T-helper 2 cell (primary cell): ENCODE data around the gene CFAP141.
A peak's percentile ranks its signal among the peaks of the same experiment; 100 is the strongest.

Source experiments
- DNase-seq, 5 experiments: peaks; one replicate each; pipeline versions ENCODE4 v3.0.0 to v3.0.0-alpha.2; 2012 to 2022

CFAP141 gene

DNA sequence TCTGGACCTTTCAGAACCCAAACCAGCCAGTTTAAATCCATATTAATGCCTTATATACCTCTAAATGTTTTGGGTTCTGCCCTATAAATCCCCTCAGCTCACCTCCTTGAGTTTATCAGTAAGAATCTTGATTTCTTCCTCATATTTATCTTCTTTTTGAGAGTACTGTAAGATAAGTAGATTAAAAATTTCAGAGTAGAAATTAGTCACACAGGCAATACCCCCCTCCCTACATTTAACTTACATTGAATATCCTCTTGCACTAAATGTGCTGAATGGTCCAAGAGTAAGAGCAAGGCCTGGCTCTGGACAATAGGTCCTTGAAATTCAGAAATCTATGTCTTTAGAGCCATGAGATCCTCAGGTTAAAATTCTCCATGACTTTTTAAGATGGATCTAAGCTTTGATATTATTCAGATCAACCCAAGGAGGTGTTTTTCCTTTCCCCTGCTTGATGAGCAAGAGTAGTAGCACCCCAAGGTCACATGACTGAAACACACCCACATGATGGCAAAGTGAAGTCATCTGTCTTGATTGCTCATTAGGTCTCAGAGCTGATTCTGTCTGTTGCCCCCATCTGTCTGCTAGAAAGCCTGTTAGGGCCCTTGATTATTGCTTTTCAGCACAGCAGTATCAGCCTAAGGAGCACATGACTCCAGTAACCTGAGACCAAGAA lies 35.4 kb downstream of the CFAP141 start:
- peak in 2 of 5 experiments; percentile 44 to 50 for DNase-seq

DNA sequence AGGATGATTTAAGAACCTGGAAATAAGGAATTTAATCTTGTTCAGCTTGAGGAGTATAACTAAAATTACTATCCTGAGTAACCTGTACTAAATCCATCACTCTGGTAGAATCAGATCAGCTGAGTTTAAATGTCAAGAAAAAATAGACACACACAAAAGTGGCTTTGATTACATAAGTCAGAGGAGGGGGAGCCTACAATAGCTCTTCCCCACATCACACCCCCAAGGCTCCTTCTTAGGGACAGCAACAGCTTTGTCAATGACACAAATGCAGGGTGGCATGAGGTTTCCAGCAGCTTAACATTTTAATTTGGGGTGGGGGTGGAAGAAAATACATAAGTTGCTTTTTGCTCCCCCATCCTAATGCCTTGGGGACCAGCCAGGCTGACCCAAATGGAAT lies 38.7 kb downstream of the CFAP141 start:
- no peak for DNase-seq

DNA sequence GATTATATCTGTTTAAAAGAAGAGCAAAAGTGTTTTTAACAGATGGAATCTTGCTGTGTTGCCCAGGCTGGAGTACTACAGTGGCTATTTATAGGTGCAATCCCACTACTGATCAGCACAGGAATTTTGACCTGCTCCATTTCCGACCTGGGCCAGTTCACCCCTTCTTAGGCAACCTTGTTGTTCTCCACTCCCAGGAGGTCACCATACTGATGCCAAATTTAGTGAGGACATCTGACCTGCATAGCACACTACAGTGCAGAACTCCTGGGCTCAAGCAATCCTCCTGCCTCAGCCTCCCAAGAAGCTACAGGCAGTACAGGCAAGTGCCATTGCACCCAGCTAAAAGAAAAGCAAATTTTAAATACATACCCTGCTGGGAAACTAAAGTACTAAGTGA lies 39.9 kb downstream of the CFAP141 start:
- no peak for DNase-seq

DNA sequence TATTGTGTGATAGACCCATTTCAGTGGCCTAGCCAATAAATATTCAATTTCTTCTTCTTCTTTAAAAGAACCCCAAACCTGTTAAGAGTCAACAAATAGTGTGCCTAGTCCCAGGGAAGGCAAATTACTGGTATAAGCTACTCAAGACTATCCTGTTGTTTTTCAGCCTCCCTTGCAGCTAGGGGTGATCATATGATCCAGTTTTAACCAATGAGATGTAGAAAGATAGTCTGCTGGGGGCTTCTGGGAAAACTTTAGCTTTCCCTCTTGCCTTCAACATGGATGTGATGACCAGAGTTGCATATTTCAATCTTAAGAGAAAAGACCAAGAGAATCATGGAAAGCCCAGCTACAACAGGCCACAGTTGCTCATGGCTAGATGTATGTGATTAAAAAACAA lies 46.6 kb downstream of the CFAP141 start:
- no peak for DNase-seq

DNA sequence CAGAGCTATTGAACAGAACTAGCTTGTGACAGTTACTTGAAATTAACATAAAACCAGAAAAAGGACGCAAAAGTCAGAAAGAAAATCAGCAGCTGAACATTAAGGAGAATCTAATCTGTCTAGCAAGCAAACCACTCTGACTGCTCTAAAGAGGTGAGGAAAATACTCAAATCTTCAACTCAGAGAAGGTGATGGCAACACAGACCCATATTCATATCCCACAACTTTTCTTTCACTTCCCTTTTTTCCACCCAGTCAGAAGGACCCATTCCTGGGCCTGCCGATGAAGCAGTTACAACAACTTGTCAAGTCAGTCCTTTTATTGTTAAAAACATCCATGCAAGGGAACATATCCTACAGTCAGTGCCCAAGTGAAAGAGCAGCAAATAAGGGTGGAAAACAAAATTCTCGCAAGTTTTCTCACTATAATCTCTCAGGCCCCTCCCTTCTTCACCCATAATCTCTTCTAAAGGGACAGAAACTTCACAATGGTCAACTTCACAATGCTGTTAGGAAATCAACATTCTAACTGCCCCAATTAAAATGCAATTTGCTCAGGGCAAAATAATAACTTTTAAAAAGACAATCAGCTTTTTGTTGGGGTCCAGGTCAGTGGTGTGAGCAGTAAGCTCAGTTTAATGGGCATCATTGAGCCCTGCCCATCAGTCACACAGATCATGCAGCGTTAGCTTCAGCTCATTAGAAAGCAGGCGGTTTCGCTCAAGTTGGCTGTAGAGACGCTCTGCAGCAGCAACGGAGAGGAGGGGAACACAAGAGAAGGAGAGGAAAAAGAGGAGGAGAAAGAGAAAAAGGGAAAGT lies 47.6 kb downstream of the CFAP141 start:
- no peak for DNase-seq

DNA sequence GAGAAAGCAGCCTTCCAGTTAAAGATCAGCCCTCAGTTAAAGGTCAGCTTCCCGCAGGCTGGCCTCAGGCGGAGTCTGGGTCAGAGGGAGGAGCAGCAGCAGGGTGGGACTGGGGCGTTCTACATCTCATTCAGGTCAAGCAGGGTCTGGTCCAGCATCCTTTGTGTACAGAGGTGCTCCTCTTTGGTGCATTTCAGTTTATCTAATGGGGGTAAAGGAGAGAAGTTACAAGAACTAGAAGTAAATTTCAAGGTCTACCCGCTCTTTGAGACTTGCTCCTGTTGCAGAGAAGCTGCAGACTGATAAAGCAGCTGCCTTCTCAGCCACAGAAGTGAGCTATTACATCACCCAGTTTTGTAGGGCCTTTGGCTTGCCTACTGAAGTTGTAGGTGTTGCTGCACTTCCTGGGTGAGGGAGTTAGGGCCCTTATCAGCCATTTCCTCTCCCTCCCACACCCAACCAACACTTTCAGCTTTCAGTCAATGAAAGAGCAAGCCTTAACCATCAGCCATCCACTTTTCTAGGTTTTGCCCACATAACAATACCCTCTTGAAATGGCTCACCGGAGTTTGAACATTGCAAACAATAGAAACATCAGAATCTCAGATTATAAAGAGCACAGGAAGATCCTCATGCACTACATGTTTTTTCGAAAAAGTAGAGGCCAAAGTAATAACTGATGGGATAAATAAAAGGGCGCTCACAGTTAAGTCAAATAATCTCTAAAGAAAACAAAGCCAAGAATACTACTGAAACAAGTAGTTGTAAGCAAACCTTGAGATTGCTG lies 48.4 kb downstream of the CFAP141 start:
- peak in 4 of 5 experiments; percentile 48 to 98 (median 68) for DNase-seq

DNA sequence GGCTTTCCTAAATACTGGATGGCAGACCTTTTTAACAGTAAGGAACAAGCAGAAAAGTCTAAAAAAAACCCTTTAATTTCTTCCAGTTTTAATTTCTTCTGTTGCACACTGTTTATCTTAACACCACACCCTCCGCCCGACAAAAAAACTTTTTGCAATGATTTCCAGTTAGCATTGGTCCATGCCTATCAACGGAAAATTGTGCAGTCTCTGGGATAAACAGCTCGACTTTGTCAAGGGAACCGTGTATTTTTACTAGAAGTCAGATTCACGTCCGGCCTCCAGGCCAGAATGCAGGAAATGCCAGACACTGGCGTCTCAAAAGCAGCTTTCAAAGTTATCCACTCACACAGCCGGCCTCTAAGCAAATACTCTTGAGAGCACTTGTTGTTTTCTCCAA lies 50.9 kb downstream of the CFAP141 start:
- DNase-seq = no peak

DNA sequence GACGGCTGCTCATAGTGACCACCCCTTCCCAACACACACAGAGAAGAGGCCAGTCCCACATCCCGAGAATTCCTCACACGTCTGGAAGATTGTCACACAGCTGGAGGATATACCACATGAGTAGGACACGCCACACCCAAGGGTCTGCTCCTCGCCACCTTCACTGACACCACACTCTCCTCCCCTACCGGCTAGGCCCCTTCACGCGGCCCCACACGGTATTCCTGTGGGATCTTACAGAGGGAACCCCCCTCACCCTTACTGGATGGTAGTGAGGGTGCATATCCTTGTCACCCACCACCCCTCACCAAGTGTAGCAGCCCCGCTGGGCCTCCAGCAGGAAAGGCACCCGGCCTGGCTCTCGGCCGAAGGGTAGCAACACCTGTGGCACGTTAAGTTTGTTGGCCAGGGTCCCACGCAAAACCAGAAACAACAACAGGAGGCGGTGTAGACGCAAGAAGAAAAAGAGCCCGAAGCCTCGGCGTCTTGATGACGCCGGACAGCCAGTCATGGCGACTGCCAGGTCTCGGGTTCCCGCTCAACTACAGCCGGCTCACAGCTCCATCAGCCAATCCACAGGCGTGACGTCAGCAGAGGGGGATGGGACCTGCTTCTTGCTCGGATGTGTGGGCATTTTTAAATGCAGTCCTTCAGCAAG lies 51.5 kb downstream of the CFAP141 start, which contains the start of gene NUP210L:
Gene NUP210L, minus strand, starts transcription at position 540 of the 658 bp plus-strand sequence.
- DNase-seq = no peak

DNA sequence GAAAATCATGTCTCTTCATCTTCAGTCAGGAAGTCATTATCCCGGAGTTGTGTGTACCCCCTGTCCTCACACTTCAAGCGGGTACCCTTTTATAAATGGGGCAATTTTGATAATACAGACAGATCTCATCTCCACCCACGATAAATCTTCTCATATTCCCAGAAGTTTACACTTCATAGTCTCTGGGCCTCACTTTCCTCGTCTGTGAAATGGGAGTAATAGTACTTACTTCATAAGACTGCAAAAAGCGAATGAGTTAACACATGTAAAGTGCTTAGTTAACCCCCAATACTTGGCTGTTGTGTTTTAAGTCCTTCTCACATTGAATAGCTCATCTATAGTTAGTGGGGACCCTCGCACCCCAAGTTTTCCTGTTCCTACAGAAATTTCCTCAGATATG lies 52.1 kb downstream of the CFAP141 start:
- no peak for DNase-seq

DNA sequence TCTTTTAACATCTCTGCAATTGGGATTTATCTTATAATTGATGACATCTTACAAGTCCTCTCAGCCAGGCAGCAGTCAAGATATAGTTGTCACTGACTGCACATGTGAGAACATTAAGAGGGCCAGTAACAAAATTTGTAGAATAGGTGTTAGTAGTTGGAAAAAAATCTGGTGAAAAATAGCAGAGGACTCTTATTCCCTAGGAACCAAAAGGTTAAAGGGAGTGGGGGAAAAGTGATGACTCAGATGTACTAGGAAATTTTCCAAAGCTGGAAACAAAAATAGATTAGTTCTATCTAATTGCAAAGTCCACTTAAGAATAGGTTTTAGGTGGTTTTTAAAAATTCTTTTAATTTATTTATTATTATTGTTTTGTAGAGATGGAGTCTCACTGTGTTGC lies 54.8 kb downstream of the CFAP141 start:
- DNase-seq = no peak
